BLaER1 (cell line): Measurements from ENCODE around the gene NTF4.
"Not testable (repeated sequence)": the region's sequence is repeated elsewhere in the genome, so short reads cannot be mapped to it uniquely, and the experiment has no call there.

ENCODE experiments used
- H3K27ac ChIP-seq: shearing (Covaris generic); formaldehyde crosslinking; 2 replicates; pipeline ENCODE4 v1.8.1; 2022
- H3K27me3 ChIP-seq: shearing (Covaris generic); formaldehyde crosslinking; 2 replicates; pipeline ENCODE4 v1.8.1; 2022
- H3K36me3 ChIP-seq: shearing (Covaris generic); formaldehyde crosslinking; 2 replicates; pipeline ENCODE4 v1.8.1; 2022
- H3K4me1 ChIP-seq: shearing (Covaris generic); formaldehyde crosslinking; 2 replicates; pipeline ENCODE4 v1.8.1; 2022
- H3K4me2 ChIP-seq: shearing (Covaris generic); formaldehyde crosslinking; 2 replicates; pipeline ENCODE4 v1.8.1; 2022
- H3K4me3 ChIP-seq: shearing (Covaris generic); formaldehyde crosslinking; 2 replicates; pipeline ENCODE4 v1.8.1; 2022
- H3K9ac ChIP-seq: shearing (Covaris generic); formaldehyde crosslinking; 2 replicates; pipeline ENCODE4 v1.8.1; 2022
- H3K9me3 ChIP-seq: shearing (Covaris generic); formaldehyde crosslinking; 2 replicates; pipeline ENCODE4 v1.8.1; 2022
- H4K20me1 ChIP-seq: shearing (Covaris generic); formaldehyde crosslinking; 2 replicates; pipeline ENCODE4 v1.8.1; 2022
- Cebpa-rat ChIP-seq: shearing (Covaris generic); IDR thresholded peaks from 2 replicates; pipeline ENCODE4 v1.8.1; 2022

The NTF4 gene

DNA sequence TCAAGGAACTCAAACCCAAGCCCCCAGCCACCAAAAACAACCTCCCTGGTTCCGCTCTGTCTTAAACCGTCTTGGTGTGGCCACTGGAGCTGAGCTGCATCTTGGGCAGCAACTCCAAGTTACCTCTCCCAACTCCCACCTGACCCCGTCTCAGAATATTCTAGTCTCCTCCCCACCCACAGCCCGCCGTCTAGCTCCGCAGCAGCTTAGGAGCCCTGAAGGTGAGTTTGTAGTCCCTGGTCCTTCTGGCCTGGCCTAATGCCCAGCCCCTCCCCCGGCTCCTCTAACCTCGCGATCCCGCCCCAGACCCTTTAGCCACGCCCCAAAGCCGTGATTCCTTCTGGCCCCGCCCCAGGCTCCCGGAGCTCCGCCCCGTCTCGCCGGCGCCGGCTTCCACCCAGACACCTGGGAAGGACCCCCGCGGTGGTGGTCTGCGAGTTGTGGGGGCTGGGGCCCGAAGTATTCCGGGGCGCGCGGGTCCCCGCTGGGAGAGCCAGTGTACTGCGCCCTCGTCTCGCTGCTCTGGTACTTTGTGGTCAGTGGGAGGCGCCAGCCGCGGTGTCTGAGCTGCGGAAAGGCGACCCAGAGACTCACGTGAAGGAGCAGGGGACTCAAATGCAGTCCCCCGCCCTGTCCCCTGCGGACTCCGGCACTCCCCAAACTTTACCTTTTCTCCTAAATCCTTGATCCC is 45.2 kb downstream of the NTF4 start:
- TF ChIP-seq Cebpa-rat: no peak
- Histone ChIP-seq H3K9ac (no peak overlapping the region), H3K4me2 (peak overlapping the region; percentile 91), H3K9me3 (no peaks in the 10 kb centered on the region), H3K27ac (no peak overlapping the region), H3K4me3 (peak overlapping the region; percentile 61), H3K36me3 (peaks cover 28% of the 10 kb centered on the region), H3K4me1 (peaks cover 44% of the 10 kb centered on the region), H3K27me3 (peaks cover 42% of the 10 kb centered on the region), H4K20me1 (peaks cover 45% of the 10 kb centered on the region)

DNA sequence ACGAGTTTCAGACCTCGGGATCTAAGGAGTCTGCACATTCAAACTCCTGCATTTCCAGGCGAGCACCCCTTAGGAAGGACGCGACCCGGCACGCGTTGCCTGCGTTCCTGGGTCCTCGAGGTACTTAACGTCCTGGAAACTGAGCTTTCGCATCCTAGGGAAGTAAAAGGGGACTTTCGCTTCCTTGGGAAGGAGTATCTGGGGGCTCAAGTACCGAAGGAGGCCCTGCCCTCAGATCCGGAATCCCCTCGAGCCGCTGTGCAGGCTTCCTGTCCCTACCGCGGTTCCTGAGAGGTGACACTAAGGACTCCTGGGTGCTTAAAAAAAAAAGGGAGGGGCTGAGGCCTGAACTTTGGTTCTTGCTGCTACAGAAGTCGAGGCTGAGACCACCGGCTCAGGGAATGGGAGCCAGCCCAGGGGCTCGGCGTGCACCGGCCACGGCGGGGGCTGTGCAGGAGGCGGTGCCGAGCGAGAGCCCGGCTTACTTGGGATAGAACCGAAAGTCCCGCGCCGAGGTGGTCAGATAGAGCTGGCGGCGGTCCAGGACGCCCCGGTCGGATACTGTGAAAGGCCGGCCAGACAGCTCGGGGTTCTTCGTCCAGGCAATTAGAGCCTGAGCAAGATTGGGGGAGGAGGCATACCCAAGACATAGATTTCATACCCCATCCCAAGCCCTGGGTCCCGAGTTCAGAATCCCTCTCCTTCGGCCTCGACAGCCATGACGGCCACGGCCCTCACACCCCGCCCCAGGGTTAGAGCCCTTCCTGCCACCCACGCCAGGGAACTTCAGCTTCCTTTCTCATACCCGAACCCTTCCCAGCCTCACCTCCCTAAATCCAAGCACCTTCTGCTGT is 46.0 kb downstream of the NTF4 start:
- Histone ChIP-seq H3K4me1 (peaks cover 44% of the 10 kb centered on the region), H3K27me3 (peaks cover 42% of the 10 kb centered on the region), H3K4me3 (peak overlapping the region; percentile 61), H3K4me2 (peak overlapping the region; percentile 91), H4K20me1 (peaks cover 50% of the 10 kb centered on the region), H3K36me3 (peaks cover 35% of the 10 kb centered on the region), H3K9ac (peak overlapping the region; percentile 58)
- not testable (repeated sequence) for H3K9me3 ChIP-seq, H3K27ac ChIP-seq

DNA sequence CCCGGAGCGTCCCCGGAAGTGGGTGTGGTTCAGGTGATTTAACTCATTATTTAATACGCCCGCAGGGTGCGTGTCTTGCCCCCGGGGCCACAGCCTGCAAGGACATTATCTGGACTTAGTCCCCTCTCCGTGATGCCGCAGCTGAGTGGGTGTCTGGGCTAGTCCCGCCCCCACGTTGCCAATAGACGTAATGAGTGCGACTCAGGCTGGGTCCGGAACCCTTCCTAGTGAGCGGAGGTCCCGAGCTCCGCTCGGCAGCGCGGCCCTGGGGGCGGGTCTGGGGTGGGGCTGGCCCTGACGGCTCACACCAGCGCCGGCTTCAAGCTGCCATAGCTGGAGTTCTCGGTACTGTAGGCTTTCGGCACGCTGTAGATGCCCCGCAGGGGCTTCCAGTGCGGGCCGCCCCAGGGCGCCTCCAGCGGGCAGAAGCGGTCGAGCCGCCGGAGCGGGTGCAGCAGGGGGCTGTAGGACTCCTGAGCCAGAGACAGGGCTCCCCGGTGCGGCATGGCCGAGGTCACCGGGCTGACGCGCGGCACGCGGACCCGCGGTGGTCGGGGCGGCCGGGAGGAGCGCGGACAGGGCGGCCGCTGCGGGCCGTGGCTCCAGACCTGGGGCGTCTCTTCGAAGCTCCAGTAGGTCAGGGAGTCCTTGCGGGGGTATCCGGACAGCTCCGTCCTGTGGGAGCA is 46.8 kb downstream of the NTF4 start:
- Histone ChIP-seq H3K4me3 (peak overlapping the region; percentile 61), H3K27me3 (peaks cover 42% of the 10 kb centered on the region), H4K20me1 (peaks cover 50% of the 10 kb centered on the region), H3K36me3 (peaks cover 43% of the 10 kb centered on the region), H3K4me1 (peaks cover 44% of the 10 kb centered on the region), H3K4me2 (peak overlapping the region; percentile 91), H3K27ac (no peak overlapping the region), H3K9ac (peak overlapping the region; percentile 58), H3K9me3 (no peaks in the 10 kb centered on the region)
- no peak for TF ChIP-seq Cebpa-rat

DNA sequence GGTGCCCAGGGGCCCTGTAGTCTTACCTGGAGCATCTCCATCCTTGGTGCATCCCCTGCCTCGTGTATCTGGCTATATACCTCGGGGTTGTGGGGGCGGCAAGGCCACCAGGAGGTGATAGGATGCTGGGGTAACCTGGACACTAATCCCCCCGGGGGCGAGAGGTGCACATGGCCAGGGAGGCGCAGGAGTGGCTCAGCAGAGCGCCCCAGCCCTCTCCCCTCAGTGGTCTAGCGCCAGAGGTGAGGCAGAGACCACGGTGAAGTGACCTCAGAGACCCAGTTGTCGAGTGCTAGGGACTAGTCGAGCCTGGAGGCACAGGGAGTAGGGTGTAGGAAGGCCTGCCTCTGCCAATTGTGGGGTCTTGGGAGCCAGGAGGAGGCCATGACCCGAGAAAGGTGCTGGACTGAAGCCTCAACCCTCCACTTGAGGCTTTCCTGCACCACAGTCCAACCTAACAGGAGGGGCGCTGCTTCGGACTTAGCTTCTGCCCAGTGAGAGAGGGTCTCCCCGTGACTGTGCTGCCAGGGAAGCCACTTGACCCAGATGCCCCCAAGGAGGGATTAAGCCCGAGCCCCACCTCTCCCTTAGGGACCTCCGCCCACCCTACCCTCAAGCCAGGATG is 47.5 kb downstream of the NTF4 start, which contains the start of gene LHB:
Gene LHB (minus strand): TSS at position 51 of the 625 bp plus-strand sequence. CDS start 10 bp downstream, at position 41.
- Histone ChIP-seq H3K9me3 (no peaks in the 10 kb centered on the region), H3K27ac (no peak within 1 kb of the TSS), H3K4me2 (peak within 1 kb of the TSS; percentile 91), H3K9ac (peak within 1 kb of the TSS; percentile 58), H3K36me3 (peaks cover 50% of the 10 kb centered on the region), H3K4me1 (peaks cover 44% of the 10 kb centered on the region), H3K27me3 (peaks cover 42% of the 10 kb centered on the region), H4K20me1 (peaks cover 55% of the 10 kb centered on the region), H3K4me3 (peak within 1 kb of the TSS; percentile 61)
- TF ChIP-seq Cebpa-rat: no peak

DNA sequence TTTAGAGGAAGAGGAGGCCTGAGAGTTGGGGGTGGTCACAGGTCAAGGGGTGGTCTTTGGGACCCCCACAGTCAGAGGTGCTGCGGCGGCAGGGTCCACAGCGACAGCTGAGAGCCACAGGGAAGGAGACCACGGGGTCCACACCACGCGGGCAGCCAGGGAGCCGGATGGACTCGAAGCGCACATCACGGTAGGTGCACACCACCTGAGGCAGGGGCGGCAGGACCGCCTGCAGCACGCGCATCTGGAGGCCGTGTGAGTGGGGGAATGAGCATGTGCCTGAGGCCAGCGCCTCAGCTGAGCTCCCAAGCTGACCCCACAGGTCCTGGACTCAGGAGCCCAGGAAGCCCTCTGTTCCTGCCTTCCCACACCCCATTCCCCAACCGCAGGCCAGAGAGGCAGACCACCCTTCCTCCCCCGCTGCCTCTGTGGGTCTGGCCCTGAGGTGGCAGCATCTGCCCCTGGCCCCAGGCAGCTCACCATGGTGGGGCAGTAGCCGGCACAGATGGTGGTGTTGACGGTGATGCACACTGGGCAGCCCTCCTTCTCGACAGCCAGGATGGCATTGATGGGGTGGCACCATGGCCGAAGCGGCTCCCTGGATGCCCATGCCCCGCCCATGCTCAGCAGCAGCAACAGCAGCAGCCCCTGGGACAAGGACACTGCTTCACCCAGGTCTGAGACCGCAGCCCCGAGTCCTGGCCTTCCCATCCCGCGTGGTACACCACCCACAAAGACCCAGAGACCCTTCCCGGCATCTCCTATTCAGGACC is 48.4 kb downstream of the NTF4 start:
- peaks cover 64% of the 10 kb centered on the region for H4K20me1 ChIP-seq
- H3K27ac ChIP-seq: no peak overlapping the region
- no peaks in the 10 kb centered on the region for H3K9me3 ChIP-seq
- H3K4me3 ChIP-seq: no peak overlapping the region
- no peak overlapping the region for H3K9ac ChIP-seq
- TF ChIP-seq Cebpa-rat: no peak
- no peak overlapping the region for H3K4me2 ChIP-seq
- H3K4me1 ChIP-seq: peaks cover 39% of the 10 kb centered on the region
- H3K27me3 ChIP-seq: peaks cover 42% of the 10 kb centered on the region
- H3K36me3 ChIP-seq: peaks cover 59% of the 10 kb centered on the region

DNA sequence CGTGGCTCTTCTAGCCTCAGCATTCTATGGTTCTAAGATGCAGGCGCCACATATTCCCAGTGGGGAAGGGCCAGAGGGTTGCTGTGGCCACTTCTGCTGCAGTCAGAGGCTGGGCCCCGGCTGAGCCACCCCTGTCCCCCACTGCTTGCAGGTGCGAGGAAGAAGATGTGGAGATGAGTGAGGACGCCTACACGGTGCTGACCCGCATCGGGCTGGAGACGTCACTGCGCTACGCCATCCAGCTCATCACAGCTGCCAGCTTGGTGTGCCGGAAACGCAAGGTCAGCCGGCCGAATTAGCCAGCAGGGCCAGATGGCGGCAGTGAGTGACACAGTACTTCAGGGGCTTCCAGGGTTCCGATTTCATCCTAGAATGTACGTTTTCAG is 49.8 kb downstream of the NTF4 start:
- H3K9ac ChIP-seq: no peak overlapping the region
- no peaks in the 10 kb centered on the region for H3K9me3 ChIP-seq
- no peak overlapping the region for H3K27ac ChIP-seq
- peaks cover 30% of the 10 kb centered on the region for H3K27me3 ChIP-seq
- H3K4me2 ChIP-seq: no peak overlapping the region
- no peak for TF ChIP-seq Cebpa-rat
- no peak overlapping the region for H3K4me3 ChIP-seq
- H3K4me1 ChIP-seq: peaks cover 26% of the 10 kb centered on the region
- peaks cover 65% of the 10 kb centered on the region for H4K20me1 ChIP-seq
- peaks cover 73% of the 10 kb centered on the region for H3K36me3 ChIP-seq

DNA sequence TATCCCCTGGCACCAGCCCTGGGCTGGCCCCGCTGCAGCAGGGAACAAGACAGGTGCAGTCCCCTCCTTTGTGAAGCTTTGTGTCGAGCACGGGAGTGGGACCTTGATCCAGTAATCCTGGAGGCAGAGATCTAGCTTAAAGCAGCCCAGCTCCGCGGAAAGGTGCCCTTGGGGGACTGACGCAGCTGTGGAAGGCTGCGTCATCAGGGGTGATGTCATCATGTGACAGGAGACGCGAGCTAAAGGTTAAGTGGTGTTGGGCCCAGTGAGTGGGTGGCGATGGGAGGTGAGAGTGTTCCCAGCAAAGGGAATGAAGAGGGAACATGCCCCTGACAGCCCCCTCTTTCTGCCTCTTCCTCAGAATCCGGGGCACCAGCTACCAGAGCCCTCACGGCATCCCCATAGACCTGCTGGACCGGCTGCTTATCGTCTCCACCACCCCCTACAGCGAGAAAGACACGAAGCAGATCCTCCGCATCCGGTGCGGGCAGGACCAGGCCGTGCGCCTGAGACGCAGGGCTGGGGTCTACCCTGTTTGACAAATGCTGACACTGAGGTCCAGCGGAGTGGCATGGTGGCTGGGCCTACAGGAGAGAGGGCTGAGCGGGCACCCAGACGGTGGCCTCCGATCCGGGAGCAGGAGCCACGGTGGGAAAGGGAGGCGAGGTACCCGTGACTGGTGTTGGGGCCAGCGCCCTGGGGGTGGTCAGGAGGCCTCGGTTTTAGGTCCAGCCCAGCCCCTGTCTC is 50.3 kb downstream of the NTF4 start:
- Histone ChIP-seq H4K20me1 (peaks cover 65% of the 10 kb centered on the region), H3K36me3 (peaks cover 79% of the 10 kb centered on the region)

DNA sequence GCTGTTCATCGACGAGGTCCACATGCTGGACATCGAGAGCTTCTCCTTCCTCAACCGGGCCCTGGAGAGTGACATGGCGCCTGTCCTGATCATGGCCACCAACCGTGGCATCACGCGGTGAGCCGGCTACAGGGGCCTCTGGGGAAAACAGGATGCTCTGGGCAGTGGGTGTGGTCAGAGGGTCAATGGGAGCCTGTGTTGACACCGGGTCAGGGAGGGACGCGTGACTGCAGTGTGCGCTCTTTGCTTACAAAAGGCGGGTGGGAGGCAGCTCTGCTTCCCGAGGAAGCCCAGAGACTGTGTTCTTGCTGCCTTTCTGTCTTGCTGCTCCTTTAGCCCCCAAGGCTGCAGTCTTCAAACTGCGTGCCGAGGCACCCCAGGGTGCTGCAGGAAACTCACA is 53.4 kb downstream of the NTF4 start:
- no peak overlapping the region for H3K9ac ChIP-seq
- TF ChIP-seq Cebpa-rat: no peak
- no peak overlapping the region for H3K4me2 ChIP-seq
- H3K4me3 ChIP-seq: no peak overlapping the region
- H4K20me1 ChIP-seq: peaks cover 42% of the 10 kb centered on the region
- H3K27ac ChIP-seq: no peak overlapping the region
- H3K27me3 ChIP-seq: no peaks in the 10 kb centered on the region
- H3K9me3 ChIP-seq: no peaks in the 10 kb centered on the region
- H3K36me3 ChIP-seq: peaks cover 99% of the 10 kb centered on the region
- no peaks in the 10 kb centered on the region for H3K4me1 ChIP-seq

More for the DNA sequence above, 50.3 kb downstream of the NTF4 start:
- TF ChIP-seq Cebpa-rat: no peak
- Histone ChIP-seq H3K27ac (no peak overlapping the region), H3K27me3 (peaks cover 24% of the 10 kb centered on the region), H3K4me3 (no peak overlapping the region), H3K4me1 (peaks cover 21% of the 10 kb centered on the region), H3K4me2 (no peak overlapping the region), H3K9ac (no peak overlapping the region), H3K9me3 (no peaks in the 10 kb centered on the region)
